CD4-positive, alpha-beta T cell treated with Interleukin-12 subunit alpha and Interleukin-12 subunit beta, for 1 hour (primary cell): Measurements from ENCODE around the gene GLB1L3.
A peak's percentile ranks its signal among the peaks of the same experiment; 100 is the strongest.

Source experiments
- DNase-seq: peaks from one replicate; pipeline ENCODE4 v3.0.0-alpha.2; 2020

Gene GLB1L3

DNA sequence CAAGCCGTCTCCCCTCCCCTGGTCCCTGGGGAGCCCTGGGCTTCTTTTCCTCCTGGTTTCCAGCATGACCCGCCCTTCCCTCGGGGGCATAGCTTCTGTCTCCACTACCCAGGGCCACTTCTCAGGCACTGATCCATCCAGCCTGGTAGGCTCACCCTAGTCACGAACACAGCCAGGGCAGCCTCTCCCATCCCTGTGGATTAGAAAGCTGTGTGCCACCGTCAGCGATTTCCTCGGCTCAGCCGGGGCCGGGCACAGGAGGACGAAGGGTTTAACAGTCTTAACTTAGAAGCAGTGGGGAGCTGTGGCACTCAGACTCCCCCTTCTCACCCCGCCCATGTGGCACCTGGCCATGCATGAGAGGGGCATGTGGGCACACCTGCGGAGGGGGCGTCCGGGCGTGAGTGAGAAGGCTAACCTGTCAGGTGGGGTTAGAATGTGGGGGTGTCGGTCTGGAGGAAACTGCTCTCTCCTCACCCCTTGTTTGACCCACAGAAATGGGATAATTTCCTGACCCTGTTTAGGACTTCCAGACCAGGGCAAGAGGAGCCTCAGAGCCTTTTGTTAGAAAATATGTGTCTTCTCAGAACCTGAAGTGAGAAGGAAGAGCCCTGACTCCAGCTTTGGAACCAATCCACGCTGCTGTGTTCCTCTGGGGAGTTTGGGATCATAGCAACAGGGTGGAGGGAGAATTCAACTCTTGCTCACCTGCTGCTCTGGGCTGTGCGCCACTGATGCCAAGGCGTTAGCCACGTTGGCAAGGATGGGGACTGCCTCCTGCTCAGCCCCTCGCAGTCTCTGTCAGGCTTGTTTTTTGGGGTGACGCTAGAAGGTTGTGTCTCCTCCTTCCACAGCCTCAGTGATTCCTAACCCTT is 70.2 kb downstream of the GLB1L3 start:
- DNase-seq = no peak

DNA sequence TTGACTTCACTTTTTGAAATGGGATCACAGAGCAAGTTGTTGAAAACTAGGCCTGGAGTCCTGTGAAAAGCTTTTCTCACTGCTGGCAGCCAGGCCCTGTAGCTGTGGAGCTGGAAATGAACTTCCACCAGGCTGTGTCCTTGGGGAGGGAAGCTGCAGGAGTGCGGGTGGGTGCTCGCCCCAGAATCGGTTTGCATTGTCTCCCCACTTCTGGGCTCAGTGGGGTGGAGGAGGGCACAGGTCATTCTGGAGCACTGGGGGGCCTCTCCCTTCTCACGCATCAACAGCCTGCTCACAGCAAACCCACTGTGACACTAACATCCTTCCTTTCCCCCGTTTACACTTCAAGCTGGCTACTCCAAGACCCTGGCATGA is 70.8 kb downstream of the GLB1L3 start:
- DNase-seq = no peak

DNA sequence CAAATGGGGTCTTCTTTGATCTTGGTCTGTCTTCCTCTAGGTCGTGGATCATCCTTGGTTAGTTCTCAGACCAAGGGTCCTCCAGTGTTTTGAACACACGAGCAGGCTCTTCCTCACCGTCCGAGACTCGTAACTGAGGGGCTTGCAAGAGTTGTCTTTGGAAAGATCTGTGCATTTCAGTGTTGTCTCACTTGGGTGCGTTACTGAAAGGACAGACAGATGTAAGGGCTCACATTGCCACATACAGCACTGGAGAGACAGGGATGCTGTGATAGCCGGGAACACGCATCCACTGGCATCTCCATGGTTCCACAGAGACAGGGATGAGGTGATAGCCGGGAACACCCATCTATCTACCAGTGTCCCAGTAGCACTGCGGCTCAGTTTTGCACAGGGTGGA is 71.3 kb downstream of the GLB1L3 start:
- DNase-seq = no peak

DNA sequence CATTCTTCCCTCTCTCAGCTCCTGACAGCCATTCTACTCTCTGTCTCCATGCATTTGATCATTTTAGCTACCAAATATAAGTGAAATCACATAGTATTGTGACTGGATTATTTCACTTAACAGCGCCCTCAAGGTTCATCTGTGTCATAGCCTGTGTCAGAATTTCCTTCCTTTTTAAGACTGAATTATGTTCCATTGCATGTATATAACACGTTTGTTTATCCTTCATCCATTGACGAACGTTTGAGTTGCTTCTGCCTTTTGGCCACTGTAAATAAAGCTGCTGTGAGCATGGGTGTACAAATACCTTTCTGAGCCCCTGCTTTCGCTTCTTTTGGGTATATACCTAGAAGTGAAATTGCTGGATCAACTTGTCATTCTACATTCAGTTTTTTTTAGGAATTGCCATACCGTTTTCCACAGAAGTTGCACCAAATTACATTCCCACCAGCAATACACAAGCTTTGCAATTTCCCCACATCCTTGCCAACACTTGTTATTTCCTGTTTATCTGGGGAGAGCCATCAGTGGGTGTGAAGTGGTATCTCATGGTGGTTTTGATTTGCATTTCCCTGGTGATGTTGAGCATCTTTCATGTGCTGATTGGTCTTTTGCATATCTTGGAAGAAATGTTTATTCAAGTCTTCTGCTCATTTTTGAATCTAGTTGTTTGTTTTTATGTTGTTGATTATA is 73.1 kb downstream of the GLB1L3 start:
- DNase-seq = peak; percentile 48

DNA sequence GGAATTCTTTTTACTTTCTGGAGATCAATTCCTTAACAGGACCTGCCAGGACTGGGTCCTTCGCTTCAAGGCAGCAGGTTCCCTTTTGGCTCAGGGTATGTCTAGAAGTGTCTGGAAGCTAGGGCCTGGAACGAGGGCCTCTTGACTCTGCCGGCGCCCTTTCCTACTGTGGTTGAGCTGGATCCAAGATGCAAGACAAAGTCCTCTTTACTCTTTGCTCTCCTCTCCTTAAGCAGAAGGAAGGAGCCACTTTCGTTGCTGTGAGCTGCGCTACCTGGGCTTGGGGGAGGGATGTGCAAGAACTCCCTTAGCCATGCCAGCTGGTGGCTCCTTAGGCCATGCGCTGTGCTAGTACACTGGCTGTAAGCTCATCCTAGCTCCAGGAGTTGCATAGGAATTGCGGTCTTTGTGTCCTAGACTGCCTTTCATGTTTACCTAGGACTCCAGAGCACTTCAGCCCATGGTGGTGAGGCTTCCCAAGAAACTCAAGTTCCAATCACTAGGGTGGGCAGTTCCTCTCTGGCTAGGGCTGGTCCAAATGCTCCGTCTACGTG is 73.7 kb downstream of the GLB1L3 start:
- DNase-seq = no peak

DNA sequence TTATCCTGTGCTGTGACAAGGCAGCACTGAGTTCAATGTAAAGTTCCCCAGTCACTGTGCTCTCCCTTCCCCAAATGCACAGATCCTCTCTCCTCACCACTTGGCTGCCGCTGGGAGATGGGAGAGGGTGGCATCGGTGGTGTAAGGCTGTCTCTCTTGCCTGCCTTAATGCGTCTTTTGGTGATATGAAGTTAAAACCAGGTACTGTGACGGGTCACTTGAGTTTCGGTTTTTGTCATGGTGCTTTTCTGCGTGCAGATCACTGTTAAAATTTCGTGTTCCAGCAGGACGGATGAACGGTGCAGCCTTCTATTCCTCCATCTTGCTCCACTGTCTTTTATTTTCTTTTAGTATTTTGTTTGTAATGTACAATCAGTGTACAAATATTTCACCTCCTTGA is 74.2 kb downstream of the GLB1L3 start:
- DNase-seq = no peak

DNA sequence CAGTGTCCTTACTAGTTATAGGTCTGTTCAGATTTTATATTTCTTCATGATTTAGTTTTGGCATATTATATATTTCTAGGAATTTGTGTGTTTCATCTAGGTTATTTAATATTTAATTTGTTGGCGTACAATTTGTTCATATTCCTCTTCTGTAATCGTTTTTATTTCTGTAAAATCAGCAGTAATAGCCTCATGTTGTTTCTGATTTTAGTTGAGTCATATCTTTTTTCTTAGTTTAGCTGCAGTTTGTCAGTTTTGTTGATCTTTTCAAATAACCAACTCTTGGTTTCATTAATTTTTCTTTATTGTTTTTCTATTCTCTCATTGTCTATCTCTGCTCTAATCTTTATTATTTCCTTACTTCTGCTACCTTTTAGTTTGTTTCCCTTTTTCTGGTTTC is 75.9 kb downstream of the GLB1L3 start:
- DNase-seq = no peak

DNA sequence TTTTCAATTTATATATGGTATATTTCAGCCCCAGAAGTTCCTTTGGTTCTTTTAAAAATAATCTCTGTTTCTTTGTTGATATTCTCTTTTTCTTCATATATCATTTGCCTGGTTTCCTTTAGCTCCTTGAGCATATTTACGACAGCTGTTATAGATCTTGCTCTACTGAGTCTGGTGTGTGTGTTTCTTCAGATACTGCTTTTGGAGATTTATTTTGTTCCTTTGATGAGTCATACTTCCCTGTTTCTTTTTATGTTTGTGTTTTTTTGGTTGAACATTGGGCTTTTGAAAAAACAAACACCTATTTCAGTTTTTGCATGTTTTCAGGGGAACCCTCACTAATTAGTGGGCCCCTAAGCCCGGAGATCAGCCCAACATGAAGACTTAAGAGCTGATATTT is 79.0 kb downstream of the GLB1L3 start:
- DNase-seq = no peak

DNA sequence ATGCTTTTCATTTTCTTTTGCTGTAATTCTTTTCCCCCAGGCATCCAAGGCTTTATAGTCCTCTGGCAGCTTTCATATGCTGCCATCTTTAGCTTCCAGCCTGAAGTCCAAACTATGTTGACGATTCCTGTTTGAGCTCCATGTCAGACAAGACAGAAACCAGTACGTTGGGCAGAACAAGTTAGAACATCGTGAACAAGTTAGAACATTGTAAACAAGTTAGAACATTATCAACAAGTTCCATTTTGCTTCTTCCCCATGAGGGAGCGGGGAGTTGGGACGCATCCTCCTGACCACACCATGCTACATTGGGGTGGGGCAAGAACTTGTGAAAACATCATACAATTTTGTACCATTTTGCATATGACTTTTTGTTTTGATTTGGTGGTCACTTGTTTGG is 79.5 kb downstream of the GLB1L3 start:
- no peak for DNase-seq

DNA sequence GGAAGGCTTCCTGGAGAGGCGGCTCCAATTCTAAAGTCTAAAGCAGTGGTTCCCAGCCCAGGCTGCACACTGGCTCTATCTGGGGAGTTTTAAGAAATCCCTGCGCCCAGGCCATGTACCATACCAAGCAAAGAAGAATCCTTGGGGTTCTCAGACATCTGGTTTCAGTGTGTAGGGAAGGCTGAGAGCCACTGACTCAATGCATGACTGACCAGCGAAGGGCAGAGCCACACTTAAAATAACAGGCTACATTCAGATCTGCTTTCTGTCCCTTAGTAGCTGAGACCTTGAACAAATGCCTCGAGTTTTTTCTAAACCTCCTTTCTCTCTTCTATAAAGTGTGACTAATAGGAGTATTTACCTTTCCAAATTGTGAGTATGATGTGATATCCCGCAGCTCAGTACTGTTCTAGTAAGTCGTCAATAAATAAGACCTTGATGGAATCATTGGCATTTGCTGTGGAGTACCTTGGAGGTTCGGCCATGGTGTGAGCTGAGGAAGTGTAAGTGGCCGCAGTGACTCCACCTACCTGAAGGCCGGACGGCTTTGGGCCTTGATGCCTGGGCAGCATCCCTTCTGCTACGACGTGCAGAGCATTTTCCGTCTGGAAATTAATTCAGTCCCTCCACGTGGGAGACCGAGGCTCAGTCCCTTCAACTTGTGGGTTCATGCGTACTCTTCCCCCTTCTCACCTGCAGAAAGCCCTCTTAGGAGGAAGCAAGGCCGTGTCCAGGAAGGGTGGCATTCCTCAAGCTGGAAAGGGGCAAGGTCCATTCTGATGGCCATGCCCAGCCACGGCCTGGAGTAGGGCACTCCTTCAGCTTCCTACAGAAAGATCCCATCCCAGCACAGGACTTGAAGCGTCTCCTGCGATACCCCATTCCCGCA is 80.7 kb downstream of the GLB1L3 start:
- DNase-seq = no peak

DNA sequence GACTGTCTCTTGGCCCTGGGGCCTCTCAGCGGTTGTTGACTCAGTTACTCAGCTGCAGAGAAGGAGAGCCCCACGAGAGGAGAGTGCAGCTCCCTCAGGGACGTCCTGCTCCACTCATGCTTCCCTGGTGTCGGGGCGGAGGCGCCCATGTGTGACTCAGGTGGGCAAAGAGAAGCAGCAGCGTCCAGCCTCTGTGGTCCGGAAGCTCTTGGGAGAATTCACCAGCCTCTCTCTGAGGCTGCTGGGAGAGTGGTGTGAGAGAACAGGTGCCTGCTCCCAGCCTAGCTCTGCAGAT is 81.3 kb downstream of the GLB1L3 start:
- no peak for DNase-seq

DNA sequence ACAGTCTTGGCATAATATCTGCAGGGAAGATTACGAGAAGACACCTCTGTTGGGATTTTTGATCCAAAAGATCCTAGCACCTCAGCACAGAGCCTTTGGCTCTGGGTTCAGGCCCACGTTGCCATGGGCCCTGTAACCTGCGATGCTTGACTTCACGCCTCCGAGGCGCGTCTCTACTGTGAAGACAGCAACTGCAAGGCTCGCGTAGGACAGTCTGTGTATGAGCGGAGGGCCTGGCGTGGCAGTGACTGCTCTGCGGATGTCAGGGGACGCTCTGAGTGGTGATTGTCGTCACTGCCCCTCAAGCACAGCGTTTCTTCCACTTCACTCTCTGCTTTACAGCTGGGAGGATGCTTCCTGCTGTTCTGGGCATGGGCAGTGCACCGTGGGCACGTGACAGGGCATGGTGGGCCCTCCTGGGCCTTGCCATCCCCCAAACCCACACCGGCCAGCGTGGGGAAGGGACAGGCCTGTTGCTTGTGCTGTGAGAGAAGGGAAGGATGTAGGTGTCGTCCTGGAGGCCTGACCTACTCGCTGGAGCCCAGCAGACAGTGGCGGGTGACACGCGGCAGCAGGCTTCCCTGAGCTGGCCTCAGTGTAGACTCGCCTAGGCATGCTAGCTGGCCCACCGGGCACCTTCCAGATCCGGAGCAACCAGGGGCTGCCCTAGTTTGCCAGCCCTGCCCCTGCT is 82.1 kb downstream of the GLB1L3 start:
- DNase-seq = no peak

DNA sequence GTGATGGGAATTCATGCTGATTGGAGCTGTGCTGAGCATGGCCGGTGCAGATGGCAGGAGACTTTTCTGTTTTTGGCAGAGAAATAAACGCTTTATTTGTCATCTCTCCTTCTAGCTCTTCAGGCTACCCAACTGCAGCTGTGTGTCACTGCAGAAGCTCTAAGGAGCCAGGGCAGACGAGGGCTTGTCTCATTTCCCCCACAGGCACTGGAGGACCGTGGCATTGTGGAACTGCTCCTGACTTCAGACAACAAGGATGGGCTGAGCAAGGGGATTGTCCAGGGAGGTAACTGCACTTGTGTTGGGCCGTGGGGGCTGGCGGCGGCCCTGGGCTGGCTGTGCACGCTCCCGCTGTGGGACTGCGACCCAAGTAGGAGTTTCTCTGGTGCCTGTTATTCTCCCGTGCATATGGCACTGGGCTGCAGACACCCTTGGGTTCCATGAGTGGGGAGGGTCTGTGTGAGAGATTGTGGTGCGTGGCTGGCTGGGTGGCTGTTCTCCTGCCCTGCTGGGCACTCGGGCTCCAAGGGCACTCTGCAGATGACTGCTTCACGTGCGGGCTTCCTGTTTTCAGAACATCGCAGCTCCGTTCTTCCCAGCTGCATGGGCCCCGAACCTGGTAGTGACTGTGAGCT is 82.8 kb downstream of the GLB1L3 start:
- DNase-seq = no peak

DNA sequence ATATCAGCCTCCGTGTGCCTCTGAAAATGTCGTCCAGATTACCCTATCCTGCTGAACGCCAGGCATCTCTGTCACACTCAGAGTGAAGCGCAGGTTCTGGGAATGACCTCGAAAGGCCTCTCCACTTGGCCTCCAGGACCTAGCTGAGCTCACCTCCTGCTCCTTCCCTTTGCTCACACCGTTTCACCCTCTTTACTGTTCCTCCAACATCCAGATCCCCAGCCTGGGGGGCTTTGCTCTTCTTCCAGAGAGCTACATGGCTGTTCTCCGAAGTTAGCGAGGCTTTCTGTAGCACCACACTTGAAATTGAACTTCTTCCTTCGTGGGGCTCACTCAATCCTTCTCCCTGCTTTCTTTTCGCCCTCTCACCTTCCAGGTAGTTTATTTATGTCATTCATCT is 83.5 kb downstream of the GLB1L3 start:
- no peak for DNase-seq

DNA sequence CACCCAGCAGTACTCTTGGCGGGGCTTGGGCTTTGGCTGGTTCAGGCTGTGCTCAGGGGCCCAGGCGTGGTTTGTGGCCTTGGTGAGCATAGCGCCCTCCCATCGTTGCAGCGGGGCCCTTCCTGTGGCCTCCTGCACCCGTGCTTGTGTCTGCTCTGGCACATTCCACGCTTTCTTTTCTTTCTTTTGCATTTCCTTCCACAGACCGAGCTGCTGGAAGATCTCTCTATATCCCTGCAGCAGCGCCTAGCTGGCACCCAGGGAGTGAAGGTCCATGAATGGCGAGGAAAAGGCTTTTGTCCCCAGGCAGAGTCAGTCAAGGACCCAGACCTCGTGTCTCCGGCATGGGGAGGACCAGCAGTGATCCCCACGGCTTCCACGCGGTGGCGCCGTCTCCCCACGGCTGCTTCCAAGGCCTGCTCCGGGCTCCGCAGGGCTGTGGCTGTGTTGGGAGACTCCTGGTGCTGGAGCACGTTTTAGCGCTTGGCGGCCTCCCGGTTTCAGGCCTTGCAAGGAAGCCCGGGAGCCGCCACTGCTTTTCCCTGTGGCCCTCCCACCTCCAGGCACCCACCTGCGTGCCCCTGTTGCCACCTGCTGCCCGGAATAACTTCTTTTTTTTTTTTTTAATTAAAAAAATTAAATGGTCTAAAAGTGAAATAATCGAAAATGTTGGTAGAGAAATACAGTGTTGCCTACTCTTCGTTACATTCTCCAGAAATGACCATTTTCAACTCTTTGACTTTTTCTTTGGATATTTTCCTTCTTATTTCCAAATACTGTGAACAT is 84.1 kb downstream of the GLB1L3 start:
- DNase-seq = peak; percentile 73

DNA sequence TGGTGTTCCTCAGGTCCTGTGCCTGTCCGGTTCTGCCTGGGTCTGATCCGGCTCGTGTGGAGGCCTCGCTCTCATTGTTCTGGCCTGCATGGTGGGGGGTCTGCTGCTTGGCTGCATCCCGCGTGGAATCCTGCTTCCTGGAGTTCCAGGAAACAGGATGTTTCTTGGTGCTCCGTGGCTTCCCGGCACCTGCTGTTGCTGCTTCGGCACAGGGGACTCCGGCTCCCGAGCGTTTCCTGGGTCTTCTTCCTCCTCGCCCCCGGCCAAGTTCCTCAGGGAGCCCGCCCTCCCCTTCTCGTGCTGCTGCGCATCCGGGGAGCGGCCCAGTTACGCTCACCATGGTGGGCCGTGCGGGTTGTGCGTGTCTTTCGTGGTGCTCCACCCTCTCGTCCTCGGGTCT is 85.5 kb downstream of the GLB1L3 start:
- no peak for DNase-seq

DNA sequence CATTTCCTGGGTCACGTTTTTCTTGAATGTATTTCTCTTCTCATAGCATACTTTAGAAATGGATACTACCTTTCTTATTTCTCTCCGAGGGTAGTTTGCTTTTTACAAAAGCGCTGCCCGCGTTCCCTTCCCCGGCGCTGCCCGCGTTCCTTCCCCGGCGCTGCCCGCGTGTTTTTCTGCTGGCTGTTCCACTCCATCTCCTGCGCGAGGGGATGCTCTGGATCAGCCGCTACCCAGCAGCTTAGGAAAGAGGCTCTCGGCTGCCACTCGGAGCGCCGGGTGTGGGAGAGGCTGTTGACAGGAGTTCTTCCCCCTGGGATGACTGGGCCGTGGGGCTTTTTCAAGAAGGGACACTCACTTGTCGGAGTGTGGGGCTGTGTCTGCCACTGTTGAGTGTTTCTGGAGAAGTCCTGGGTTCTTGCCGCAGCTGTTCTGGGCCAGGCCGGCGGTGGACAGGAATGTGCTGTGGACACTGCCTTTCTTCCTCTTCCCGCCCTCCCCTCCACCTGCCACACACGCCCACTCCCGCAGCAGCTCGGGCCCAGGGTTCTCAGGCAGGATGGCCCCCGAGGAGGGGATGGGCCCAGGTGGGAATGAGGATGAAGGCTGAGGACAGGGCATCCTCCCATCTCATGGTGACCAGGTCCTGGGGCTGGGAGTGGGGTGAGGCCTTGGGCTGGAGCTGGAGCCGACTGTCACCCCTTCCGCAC is 86.2 kb downstream of the GLB1L3 start:
- DNase-seq = no peak

DNA sequence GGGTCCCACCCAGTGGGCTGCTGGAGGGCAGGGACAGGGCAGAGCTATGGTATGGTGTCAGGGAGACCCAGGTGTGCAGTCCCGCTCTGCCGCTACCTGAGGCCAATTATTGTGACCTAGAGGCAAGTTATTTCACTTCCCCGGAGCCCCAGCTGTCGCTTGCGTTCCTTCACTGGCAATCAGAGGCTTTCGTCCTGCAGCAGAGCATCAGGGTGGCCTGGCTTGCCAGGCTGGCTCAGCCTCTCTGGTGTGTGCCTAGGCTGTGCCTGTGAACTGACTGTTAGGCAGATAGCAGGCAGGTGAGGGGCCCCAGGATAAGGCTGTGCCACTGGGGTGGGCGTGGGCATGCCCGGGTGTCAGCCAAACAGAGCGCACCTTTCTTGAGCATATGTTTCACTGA is 87.0 kb downstream of the GLB1L3 start:
- DNase-seq = no peak

DNA sequence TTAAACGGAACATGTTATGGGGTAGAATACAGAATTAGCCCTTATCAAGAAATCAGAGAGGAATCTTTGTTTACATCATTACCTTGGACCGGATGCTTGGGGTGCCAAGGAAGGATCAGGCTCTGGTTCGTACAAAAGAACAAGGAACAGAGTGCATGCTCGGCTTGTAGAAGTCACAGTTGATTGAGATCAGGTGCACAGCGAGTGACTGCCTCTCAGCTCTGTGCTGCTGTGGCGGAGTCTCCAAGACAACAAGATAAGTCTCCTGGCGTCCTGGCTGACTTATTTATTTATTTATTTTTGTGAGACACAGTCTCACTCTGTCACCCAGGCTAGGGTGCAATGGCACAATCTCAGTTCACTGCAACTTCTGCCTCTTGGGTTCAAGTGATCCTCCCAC is 87.4 kb downstream of the GLB1L3 start:
- DNase-seq = no peak

DNA sequence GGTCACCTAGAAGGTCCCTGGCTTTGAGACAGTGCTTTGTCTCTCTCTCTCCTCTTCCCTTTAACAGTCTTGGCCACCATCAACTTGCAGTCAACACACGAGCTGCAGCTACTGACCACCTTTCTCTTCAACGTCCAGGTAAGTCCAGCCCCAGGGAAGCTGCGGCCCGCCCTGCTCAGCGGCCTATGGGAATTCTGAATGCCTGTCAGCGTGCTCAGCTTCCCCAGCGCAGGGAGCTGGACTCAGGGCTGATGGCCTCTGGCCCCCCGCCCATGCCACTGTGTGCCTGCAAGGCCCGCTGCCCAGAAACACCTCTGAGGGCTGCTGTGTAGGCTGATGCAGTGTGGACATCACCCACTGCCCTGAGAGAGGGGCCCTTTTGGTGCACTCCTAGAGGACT is 88.1 kb downstream of the GLB1L3 start:
- DNase-seq = no peak
